K562 (cell line): ENCODE data around the gene DOCK4. TPM values are rescaled to one million over a fixed set of nuclear protein-coding genes. Genes with fewer than 3 reads are reported as not detected.

Experiments used
- HDAC3 ChIP-seq: fragments of 450-650 bp; IDR thresholded peaks from 2 replicates; pipeline ENCODE4 v1.6.1; 2018; ENCODE audit warnings: borderline replicate concordance, mild to moderate bottlenecking, moderate library complexity; ENCODE audit not compliant: partially characterized antibody
- MBD2 ChIP-seq: sonication (generic); IDR thresholded peaks from 2 replicates; pipeline ENCODE4 v1.6.1; 2016; ENCODE audit warnings: low read depth, borderline replicate concordance
- PBX2 ChIP-seq, 2 experiments: IDR thresholded peaks in 1 of 2; conservative IDR thresholded peaks in 1 of 2; 2 replicates each; pipeline ENCODE4 v1.6.1; 2016; ENCODE audit warnings: low read depth in 2 of 2, mild to moderate bottlenecking in 1 of 2, missing compliant biosample characterization in 1 of 2, missing genetic modification characterization in 1 of 2, moderate library complexity in 1 of 2
- PTRF ChIP-seq: fragments of 450-650 bp; IDR thresholded peaks from 2 replicates; pipeline ENCODE4 v1.6.1; 2016; ENCODE audit warnings: mild to moderate bottlenecking, missing genetic modification characterization, missing compliant biosample characterization
- SNRNP70 ChIP-seq: fragments of 200-400 bp; formaldehyde crosslinking; optimal IDR thresholded peaks from 2 replicates; pipeline ENCODE3; 2017; ENCODE audit warnings: low read depth, low read length
- TCF7 ChIP-seq: sonication (generic); IDR thresholded peaks from 2 replicates; pipeline ENCODE4 v1.6.1; 2016; ENCODE audit warnings: antibody characterized with exemption, borderline replicate concordance
- ZNF197 ChIP-seq: fragments of 200-800 bp; sonication (Bioruptor generic); IDR thresholded peaks from 2 replicates; pipeline ENCODE4 v1.6.1; 2016; ENCODE audit warnings: low read depth, missing genetic modification characterization, missing compliant biosample characterization
- ZNF239 ChIP-seq: fragments of 250-450 bp; sonication (Bioruptor Pico); IDR thresholded peaks from 2 replicates; pipeline ENCODE4 v1.4.0; 2020; ENCODE audit warnings: mild to moderate bottlenecking
- polyA plus RNA-seq, 8 experiments: library from polyadenylated mRNA; depleted of rRNA in 4 of 8; stranded (reverse) in 5 of 8; unstranded in 3 of 8; fragments of >200 nt; fragmentation: Nextera tagmentation in 2 of 8; fragmentation: Illumina TruSeq in 1 of 8; extraction: Ambion mirVana in 2 of 8; extraction: Trizol in 1 of 8; gene quantifications; 2 replicates each; pipeline versions ENCODE4 v1.2.1 to v1.2.3, GENCODE V29; 2011 to 2014; ENCODE audit warnings: inconsistent platforms in 1 of 8, missing spikeins in 1 of 8
- total RNA-seq, 7 experiments: library from RNA; depleted of rRNA in 6 of 7; stranded (reverse); fragments of >200 nt in 6 of 7; fragmentation: Illumina TruSeq in 2 of 7; extraction: Trizol in 2 of 7; gene quantifications; 2 replicates each; pipeline versions ENCODE4 v1.2.1 to v1.2.3, GENCODE V29; 2011 to 2021; ENCODE audit warnings: low replicate concordance in 1 of 7
- TF ChIP-seq, protein P1 (sequence below): fragments of 250-450 bp; sonication (Bioruptor Pico); IDR thresholded peaks from 2 replicates; pipeline ENCODE4 v1.4.0; 2020; ENCODE audit warnings: mild to moderate bottlenecking, moderate library complexity

Gene DOCK4
- total and polyA plus RNA-seq, 9 of the 15 experiments (the other 6 are each of a cell fraction or from before 2014, with no cell fraction given) = 0.42 to 5.7 (median 2.3) TPM

DNA sequence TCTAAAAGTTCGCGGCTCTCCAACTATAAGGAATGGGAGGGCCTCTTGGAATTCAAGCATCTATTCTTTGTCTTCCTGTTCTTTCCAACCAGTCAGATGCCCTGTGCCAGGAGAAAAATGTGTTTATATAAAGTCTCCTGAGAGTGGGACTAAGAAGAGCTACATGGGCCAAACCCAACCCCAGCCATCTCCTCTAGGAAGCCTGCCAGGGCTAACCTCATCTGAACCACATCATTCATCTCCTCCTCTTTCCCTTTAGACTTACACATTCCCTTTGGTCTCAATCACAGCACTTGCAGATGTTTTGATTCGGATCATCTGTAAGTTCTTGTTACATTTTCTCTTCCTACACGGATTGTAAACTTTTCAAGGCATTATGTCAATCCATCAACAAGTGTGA lies 62.6 kb downstream of the DOCK4 start (continued):
- TF ChIP-seq MBD2 (no peak), PBX2 (CRISPR knock-in tag; IDR thresholded peaks at IDR 0.05; ENCODE audit: low read depth) (no peak), PBX2 (tag; conservative IDR thresholded peaks at IDR 0.05; ENCODE audit: low read depth) (no peak), ZNF197 (CRISPR knock-in tag) (no peak), SNRNP70 (no peak), PTRF (tag) (no peak), TCF7 (no peak), ZNF239 (no peak), HDAC3 (no peak)
- TF ChIP-seq, protein P1, sequence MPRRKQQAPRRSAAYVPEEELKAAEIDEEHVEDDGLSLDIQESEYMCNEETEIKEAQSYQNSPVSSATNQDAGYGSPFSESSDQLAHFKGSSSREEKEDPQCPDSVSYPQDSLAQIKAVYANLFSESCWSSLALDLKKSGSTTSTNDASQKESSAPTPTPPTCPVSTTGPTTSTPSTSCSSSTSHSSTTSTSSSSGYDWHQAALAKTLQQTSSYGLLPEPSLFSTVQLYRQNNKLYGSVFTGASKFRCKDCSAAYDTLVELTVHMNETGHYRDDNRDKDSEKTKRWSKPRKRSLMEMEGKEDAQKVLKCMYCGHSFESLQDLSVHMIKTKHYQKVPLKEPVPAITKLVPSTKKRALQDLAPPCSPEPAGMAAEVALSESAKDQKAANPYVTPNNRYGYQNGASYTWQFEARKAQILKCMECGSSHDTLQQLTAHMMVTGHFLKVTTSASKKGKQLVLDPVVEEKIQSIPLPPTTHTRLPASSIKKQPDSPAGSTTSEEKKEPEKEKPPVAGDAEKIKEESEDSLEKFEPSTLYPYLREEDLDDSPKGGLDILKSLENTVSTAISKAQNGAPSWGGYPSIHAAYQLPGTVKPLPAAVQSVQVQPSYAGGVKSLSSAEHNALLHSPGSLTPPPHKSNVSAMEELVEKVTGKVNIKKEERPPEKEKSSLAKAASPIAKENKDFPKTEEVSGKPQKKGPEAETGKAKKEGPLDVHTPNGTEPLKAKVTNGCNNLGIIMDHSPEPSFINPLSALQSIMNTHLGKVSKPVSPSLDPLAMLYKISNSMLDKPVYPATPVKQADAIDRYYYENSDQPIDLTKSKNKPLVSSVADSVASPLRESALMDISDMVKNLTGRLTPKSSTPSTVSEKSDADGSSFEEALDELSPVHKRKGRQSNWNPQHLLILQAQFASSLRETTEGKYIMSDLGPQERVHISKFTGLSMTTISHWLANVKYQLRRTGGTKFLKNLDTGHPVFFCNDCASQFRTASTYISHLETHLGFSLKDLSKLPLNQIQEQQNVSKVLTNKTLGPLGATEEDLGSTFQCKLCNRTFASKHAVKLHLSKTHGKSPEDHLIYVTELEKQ (CRISPR knock-in tag) = no peak
